GM19452 (cell line): ENCODE measurements around the gene KIAA1210.
"Not testable (repeated sequence)": the region's sequence is repeated elsewhere in the genome, so short reads cannot be mapped to it uniquely, and the experiment has no call there.

ENCODE experiments used
- ATAC-seq: cut with Tn5 transposase; IDR thresholded peaks from one replicate; pipeline ENCODE4 v1.9.1; 2021; ENCODE audit not compliant: unreplicated experiment

Gene KIAA1210

GRCh38 chrX:119040432-119040831, 87.2 kb downstream of the KIAA1210 start:
- no peak for ATAC-seq

GRCh38 chrX:119036107-119037029, 91.2 kb downstream of the KIAA1210 start:
- no peak for ATAC-seq

GRCh38 chrX:119030990-119031389, 96.6 kb downstream of the KIAA1210 start:
- ATAC-seq, result no peak

GRCh38 chrX:119029656-119030055, 98.0 kb downstream of the KIAA1210 start:
- not testable (repeated sequence) for ATAC-seq

GRCh38 chrX:119028733-119029330, 98.8 kb downstream of the KIAA1210 start:
- no peak for ATAC-seq
